Tibial nerve (tissue), 4 donors: ENCODE measurements around the gene STX18. TPM values are rescaled to one million over a fixed set of nuclear protein-coding genes. Genes with fewer than 3 reads are reported as not detected.

Source experiments
- DNase-seq, 2 donors: peaks; one replicate each; pipeline ENCODE4 v3.0.0-alpha.2; 2019; ENCODE audit warnings: low spot score in 2 of 2
- H3K27ac ChIP-seq, 4 donors: fragments of 200-600 bp; sonication (generic) in 3 of 4; one replicate each; pipeline ENCODE4 v1.5.1; 2017 to 2019; ENCODE audit warnings: mild to moderate bottlenecking in 1 of 4
- H3K27me3 ChIP-seq, 2 donors: fragments of 200-600 bp; sonication (generic) in 1 of 2; one replicate each; pipeline versions ENCODE4 v1.5.1 to v1.6.0; 2017 to 2019
- H3K36me3 ChIP-seq, 3 donors: fragments of 200-600 bp; sonication (generic); one replicate each; pipeline ENCODE4 v1.5.1; 2018 to 2019
- H3K4me1 ChIP-seq, 4 donors: fragments of 200-600 bp; sonication (generic) in 3 of 4; one replicate each; pipeline ENCODE4 v1.5.1; 2017 to 2019
- H3K4me3 ChIP-seq, 4 donors: fragments of 200-600 bp; sonication (generic) in 3 of 4; one replicate each; pipeline ENCODE4 v1.5.1; 2017 to 2019; ENCODE audit warnings: mild to moderate bottlenecking in 1 of 4, moderate library complexity in 1 of 4
- H3K9me3 ChIP-seq, 4 donors: fragments of 200-600 bp; sonication (generic) in 3 of 4; one replicate each; pipeline ENCODE4 v1.5.1; 2017 to 2019
- EP300 ChIP-seq, 2 donors: sonication (generic); formaldehyde crosslinking; IDR thresholded peaks; one replicate each; pipeline ENCODE4 v1.6.1; 2017; ENCODE audit warnings: antibody characterized with exemption in 2 of 2, mild to moderate bottlenecking in 1 of 2
- POLR2A ChIP-seq, 2 donors: fragments of 450-650 bp; IDR thresholded peaks; one replicate each; pipeline ENCODE4 v1.6.1; 2017; ENCODE audit warnings: antibody characterized with exemption in 2 of 2, mild to moderate bottlenecking in 2 of 2, moderate library complexity in 2 of 2
- WGBS, 2 donors: methylation state at CpG; one replicate each; pipeline ENCODE4 v1.1.5; 2018; 5-methylcytosine and 5-hydroxymethylcytosine counted together
- total RNA-seq, 4 donors: library from RNA; depleted of rRNA; stranded (reverse); fragments of >200 nt; gene quantifications; one replicate each; pipeline ENCODE4 v1.1.0, GENCODE V29; 2016
- TF ChIP-seq, protein P1 (sequence below), 5 experiments: fragments of 200-600 bp in 3 of 5; fragments of 450-650 bp in 2 of 5; sonication (generic) in 3 of 5; IDR thresholded peaks; one replicate each; pipeline ENCODE4 v1.5.1; 2016 to 2019; ENCODE audit warnings: antibody characterized with exemption in 5 of 5, mild to moderate bottlenecking in 3 of 5, moderate library complexity in 2 of 5

The STX18 gene
- total RNA-seq, 4 donors from 2014 or later: 16.5 to 37.5 (median 21.4) TPM

GRCh38 chr4:4413806-4414205, 128.0 kb downstream of the STX18 start:
- Histone ChIP-seq H3K9me3 (no peaks in the 10 kb centered on the region), H3K27ac (no peak overlapping the region), H3K36me3 (peaks cover 0 to 43% (median 0%) of the 10 kb centered on the region in 3 donors), H3K4me1 (no peaks in the 10 kb centered on the region), H3K27me3 (no peaks in the 10 kb centered on the region), H3K4me3 (no peak overlapping the region)
- no peak for DNase-seq
- TF ChIP-seq EP300 (IDR thresholded peaks at IDR 0.05): no peak
- TF ChIP-seq POLR2A (IDR thresholded peaks at IDR 0.05): no peak
- TF ChIP-seq, protein P1, sequence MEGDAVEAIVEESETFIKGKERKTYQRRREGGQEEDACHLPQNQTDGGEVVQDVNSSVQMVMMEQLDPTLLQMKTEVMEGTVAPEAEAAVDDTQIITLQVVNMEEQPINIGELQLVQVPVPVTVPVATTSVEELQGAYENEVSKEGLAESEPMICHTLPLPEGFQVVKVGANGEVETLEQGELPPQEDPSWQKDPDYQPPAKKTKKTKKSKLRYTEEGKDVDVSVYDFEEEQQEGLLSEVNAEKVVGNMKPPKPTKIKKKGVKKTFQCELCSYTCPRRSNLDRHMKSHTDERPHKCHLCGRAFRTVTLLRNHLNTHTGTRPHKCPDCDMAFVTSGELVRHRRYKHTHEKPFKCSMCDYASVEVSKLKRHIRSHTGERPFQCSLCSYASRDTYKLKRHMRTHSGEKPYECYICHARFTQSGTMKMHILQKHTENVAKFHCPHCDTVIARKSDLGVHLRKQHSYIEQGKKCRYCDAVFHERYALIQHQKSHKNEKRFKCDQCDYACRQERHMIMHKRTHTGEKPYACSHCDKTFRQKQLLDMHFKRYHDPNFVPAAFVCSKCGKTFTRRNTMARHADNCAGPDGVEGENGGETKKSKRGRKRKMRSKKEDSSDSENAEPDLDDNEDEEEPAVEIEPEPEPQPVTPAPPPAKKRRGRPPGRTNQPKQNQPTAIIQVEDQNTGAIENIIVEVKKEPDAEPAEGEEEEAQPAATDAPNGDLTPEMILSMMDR (IDR thresholded peaks at IDR 0.05): no peak
- 76 to 78% methylated on average over 5 to 6 of the region's 7 CpGs for WGBS, 2 donors

- WGBS, 2 donors: 86 to 90% methylated on average over 10 of the region's 10 CpGs
- H3K27me3 ChIP-seq: no peaks in the 10 kb centered on the region
- no peak for TF ChIP-seq POLR2A (IDR thresholded peaks at IDR 0.05)
- TF ChIP-seq EP300 (IDR thresholded peaks at IDR 0.05): no peak
- TF ChIP-seq, protein P1 (IDR thresholded peaks at IDR 0.05): no peak
- H3K4me3 ChIP-seq: no peak overlapping the region
- peaks cover 0 to 39% (median 0%) of the 10 kb centered on the region in 3 donors for H3K36me3 ChIP-seq
- H3K4me1 ChIP-seq: no peaks in the 10 kb centered on the region
- H3K27ac ChIP-seq: no peak overlapping the region
- no peak for DNase-seq
- no peaks in the 10 kb centered on the region for H3K9me3 ChIP-seq
These were observed 128.5 kb downstream of the STX18 start for GRCh38 chr4:4413373-4413725.

DNA sequence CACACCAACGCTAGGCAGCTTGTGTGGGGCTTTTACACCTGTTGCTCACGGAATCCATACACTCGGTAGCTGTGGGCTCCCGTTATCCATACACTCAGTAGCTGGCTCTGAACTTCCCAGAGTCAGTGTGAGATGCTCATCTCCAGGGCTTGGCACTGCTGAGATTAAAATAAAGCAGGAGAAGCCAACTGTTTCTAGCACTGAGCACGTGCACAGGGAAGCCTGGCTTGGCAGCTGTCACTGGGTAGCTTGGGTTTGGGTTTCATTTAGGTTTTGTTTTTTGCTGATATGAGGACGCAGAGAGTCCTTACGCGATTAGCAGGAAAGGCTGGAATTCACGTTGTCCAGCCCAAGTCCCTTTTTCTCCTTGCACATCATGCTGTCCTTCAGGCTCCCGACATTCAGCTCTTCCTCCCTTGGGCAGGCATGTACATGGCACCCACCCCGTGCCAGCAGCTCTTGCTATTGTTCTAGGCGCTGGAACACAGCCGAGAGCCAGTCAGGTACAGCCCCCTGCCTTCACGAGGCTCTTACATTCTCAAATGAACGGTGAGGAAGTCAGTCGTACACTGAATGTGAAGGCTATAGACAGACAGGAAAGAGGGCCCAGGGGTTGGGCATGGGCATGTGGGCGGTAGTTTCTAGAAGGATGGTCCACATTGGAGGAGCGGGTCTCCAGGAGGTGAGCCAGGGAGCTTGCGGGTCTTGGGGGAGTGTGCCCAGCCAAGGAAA, 129.0 kb downstream of the STX18 start:
- no peaks in the 10 kb centered on the region for H3K27me3 ChIP-seq
- no peaks in the 10 kb centered on the region for H3K9me3 ChIP-seq
- TF ChIP-seq EP300 (IDR thresholded peaks at IDR 0.05) (no peak), POLR2A (IDR thresholded peaks at IDR 0.05) (no peak)
- TF ChIP-seq, protein P1 (IDR thresholded peaks at IDR 0.05): no peak
- no peak for DNase-seq
- H3K4me1 ChIP-seq: no peaks in the 10 kb centered on the region
- H3K36me3 ChIP-seq: peaks cover 0 to 33% (median 0%) of the 10 kb centered on the region in 3 donors
- WGBS, 2 donors: 77 to 81% methylated on average over 16 to 19 of the region's 19 CpGs
- no peak overlapping the region for H3K27ac ChIP-seq
- no peak overlapping the region for H3K4me3 ChIP-seq

GRCh38 chr4:4411906-4412305, 129.9 kb downstream of the STX18 start:
- Histone ChIP-seq H3K9me3 (no peaks in the 10 kb centered on the region), H3K36me3 (peaks cover 0 to 24% (median 0%) of the 10 kb centered on the region in 3 donors), H3K27ac (no peak overlapping the region), H3K4me1 (no peaks in the 10 kb centered on the region), H3K4me3 (no peak overlapping the region), H3K27me3 (no peaks in the 10 kb centered on the region)
- 75 to 76% methylated on average over 12 to 15 of the region's 15 CpGs for WGBS, 2 donors
- no peak for DNase-seq
- TF ChIP-seq, protein P1 (IDR thresholded peaks at IDR 0.05): no peak
- TF ChIP-seq POLR2A (IDR thresholded peaks at IDR 0.05): no peak
- TF ChIP-seq EP300 (IDR thresholded peaks at IDR 0.05): no peak

GRCh38 chr4:4410271-4410670, 131.6 kb downstream of the STX18 start:
- no peak overlapping the region for H3K27ac ChIP-seq
- TF ChIP-seq EP300 (IDR thresholded peaks at IDR 0.05) (no peak), POLR2A (IDR thresholded peaks at IDR 0.05) (no peak)
- TF ChIP-seq, protein P1 (IDR thresholded peaks at IDR 0.05): no peak
- no peaks in the 10 kb centered on the region for H3K27me3 ChIP-seq
- DNase-seq: no peak
- no peak overlapping the region for H3K4me3 ChIP-seq
- H3K36me3 ChIP-seq: peaks cover 0 to 8% (median 0%) of the 10 kb centered on the region in 3 donors
- WGBS, 2 donors: 88 to 89% methylated on average over 15 of the region's 15 CpGs
- H3K4me1 ChIP-seq: no peaks in the 10 kb centered on the region
- no peaks in the 10 kb centered on the region for H3K9me3 ChIP-seq
